ENCODE data around the gene BST1.

DNA sequence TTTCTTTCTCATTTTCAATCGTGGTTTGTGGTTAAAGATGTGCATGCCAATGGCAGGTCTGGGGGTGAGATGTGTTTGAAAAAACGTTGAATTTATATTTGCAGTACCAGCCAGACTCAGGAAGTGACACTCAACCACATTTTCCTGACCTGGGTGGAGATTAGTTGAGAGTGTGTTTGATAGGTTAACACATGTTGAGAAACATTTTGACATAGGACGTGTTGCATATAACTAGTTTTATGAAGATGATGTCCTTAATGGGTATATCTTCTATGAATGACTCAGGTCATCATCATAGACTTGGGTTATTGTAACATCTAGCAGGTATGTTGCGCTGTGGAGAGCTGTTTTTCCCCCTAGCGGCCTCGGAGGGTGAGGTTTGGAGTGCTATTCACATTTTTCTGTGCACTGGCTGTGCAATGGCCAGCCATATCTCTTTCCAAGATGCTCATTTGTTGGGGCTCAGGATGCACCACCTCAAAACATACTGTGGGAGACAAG is 53.5 kb downstream of the BST1 start:
- TF ChIP-seq POLR2A (IDR thresholded peaks at IDR 0.05; ENCODE audit: low read length) (no peak), GATA1 (IDR thresholded peaks at IDR 0.05; ENCODE audit: low read depth, low read length) (no peak)

Measured in erythroblast (primary cell).